NCI-H748 treated with DMSO at 0.1 percent for 48 hours (cell line): Measurements from ENCODE around the gene LTB4R2.
A peak's percentile ranks its signal among the peaks of the same experiment; 100 is the strongest.

Source experiments
- DNase-seq: peaks from one replicate; lab custom pipeline; 2025; lab: John Stamatoyannopoulos, UW

The LTB4R2 gene, protein sequence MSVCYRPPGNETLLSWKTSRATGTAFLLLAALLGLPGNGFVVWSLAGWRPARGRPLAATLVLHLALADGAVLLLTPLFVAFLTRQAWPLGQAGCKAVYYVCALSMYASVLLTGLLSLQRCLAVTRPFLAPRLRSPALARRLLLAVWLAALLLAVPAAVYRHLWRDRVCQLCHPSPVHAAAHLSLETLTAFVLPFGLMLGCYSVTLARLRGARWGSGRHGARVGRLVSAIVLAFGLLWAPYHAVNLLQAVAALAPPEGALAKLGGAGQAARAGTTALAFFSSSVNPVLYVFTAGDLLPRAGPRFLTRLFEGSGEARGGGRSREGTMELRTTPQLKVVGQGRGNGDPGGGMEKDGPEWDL

DNA sequence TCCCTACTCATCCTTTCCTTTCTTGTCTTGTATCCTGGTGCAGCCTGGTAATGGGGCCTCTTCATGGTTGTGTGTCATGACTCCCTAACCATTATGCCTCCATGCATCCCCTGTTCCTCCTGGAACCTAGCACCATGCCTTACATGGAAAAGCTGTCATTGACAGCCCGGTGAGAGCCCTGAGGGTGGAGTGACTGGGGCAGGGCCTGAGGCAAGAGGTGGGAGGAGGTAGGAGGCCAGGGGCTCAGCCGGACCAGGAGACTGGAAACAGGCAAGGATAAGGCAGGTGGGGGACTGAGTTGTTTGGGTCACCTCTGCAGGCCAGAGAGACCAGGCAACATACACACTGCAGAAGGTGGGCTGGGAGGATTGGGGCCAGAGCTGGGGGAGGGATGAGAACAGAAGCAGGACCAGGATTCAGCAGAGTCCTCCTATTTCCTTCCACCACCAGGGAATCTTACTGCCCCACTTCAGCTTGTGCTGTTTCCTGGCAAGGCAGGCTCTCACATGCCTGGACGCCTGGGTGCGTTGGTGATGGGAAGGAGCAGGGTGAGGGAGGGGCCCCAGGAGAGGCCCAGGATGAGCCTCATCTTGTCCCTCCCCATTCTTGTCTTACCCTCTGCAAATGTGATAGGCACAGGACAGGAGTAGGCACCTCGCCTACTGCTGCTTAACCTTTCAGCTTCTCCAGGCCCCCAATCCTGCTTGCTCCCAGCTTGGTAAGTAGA, at the start of gene LTB4R2:
Gene LTB4R2, plus strand, starts transcription at position 603 of the 727 bp plus-strand sequence. CDS start 525 bp downstream, outside the sequence.
- no peak for DNase-seq

DNA sequence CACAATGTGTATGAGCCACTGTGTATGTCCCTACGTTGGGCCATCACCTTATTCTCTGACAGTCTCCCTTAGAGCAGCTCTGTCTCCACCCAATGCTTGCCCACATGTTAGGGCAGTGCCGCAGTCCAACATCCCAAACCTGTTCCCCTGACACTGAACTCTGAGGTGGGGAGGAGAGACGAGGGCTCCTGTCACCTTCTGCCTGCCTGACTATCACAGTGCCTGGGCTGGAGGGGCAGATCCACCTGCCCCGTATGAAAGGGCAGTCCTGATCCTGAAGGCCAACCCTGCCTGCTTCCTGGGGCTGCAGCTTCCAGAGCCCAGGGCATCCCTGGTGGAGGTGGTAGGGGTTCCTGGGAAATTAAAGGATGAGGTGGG, 49.2 kb upstream of the LTB4R2 start:
- no peak for DNase-seq

DNA sequence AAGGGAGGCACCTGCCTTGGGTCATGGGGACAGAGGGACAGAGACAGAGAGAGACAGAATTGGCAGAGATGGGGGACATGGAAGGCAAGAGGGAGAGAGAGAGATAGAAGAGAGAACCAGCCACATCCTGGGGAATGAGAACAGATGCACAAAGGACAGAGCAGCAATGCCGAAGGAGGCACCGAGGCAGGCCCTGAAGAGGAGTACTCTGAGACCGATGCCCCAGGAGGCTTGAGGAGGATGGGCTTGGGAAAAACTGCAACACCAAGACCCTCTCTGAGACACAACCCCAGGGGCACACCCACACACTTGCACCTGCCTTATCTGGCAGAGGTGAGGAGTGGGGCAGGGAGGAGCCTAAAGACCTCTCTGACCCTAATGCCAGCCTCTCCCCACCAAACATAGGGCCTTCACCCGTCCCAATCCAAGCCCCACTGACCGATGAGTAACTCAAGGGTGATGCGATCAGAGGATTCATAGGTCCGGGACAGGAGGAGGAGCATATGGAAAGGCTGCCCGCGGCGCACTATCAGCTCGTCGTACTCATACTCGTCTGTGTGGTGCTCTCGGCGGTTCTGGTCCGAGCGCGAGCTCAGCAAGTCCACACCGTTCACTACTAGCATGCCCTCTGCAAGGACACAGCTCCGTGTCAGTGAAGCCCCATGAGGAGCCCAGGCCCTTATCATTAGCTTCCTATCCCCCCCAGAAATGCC, 48.5 kb upstream of the LTB4R2 start:
- DNase-seq, result no peak

DNA sequence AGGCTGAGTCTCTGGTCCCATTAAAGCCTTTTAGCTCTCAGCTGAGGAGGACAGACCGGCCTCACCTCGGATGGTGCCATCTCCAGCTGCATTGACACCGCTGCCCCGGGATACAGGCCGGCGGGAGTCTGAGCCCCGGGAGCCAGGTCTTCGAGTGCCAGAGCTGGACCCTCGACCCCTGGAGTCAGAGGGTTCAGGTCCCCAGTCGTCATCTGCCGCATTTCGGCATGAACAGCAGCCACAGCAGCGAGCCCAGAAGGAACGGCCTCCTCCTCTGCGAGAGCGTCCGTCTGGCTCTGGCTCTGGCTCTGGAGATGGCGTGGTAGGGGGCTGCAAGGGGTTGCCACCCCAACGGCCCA, 48.0 kb upstream of the LTB4R2 start:
- DNase-seq, result no peak

DNA sequence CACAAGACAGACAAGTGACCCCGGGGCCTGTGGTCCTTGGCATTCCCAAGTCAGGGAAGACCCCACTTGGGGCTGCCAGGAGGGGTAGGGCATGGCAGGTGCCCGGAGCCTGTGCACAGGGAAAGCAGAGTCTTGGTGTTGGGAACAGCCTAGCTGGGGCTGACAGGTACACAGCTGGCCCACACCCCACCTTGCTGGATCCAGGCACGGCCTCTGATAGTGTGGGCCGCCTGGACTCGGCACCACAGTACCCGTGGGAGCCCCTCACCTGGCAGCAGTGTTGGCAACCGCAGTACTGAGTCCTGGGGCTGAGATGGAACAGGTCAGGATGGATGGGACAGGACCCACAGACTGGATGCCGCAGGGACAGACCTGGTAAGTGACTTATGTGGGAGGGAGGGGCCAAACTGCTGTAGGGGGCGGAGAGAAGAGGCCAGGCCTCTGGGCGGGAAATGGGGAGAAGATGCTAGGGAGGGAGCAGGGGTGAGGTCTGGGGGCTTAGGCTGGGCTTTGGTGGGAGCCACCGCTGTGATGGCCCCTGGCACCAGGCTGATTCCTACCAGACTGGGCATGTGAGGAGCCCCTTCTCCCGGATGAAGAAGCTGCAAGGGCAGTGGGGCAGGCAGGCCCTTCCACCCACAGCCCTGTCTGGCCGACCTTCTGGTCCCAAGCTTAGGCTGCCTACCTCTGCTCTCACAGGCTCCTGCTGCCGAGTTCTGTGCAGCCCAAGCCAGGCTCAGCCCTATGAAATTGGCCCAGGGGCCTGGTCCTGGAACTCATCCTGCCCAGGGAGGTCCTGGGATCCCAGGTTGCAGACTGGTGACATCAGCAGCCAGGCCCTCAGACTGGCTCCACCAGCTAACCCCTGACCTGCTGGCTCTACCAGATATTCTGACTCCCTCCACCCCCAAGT, 46.9 kb upstream of the LTB4R2 start, which contains the start of gene TGM1:
Gene TGM1, minus strand, starts transcription at position 357 of the 913 bp plus-strand sequence. CDS start 825 bp downstream, outside the sequence.
- no peak for DNase-seq

DNA sequence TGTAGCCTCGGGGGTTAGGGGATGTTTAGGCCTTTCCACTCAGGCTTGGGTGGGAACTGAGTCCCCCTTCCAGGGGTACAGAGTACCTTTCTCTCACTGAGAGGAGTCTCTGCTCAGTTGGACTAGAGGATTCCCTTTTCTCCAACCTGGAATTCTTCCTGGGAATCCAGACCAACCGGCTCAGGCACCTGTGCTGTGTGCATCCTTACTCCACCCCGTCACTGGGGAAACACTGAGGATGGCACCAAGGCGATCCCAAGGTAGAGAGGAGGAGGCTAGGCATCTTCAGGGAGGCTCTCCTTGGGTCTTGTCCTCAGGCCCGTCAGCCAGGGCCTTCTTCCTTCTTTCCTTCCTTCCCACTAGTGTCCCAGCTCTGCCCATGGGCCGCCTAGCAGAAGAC, 46.1 kb upstream of the LTB4R2 start:
- DNase-seq, result no peak

DNA sequence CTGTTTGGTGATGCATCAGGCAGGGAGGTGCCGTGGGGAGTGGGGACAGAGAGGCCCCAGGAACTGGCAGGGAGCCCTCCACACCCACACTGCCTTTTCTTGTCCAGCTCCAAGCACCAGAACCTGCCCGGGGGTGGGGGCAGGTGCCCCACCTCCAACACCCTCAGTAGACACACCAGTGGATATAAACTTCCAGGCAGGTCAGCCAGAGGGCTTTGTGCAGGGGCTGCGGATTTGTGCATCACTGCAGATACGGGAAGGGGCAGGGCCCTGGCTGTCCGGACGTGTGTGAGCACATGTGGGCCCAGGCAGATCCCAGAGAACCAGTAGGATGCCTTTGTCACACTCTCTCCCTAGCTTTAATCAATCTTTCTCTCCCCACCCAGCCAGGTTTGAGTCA, 45.6 kb upstream of the LTB4R2 start:
- DNase-seq, result no peak

DNA sequence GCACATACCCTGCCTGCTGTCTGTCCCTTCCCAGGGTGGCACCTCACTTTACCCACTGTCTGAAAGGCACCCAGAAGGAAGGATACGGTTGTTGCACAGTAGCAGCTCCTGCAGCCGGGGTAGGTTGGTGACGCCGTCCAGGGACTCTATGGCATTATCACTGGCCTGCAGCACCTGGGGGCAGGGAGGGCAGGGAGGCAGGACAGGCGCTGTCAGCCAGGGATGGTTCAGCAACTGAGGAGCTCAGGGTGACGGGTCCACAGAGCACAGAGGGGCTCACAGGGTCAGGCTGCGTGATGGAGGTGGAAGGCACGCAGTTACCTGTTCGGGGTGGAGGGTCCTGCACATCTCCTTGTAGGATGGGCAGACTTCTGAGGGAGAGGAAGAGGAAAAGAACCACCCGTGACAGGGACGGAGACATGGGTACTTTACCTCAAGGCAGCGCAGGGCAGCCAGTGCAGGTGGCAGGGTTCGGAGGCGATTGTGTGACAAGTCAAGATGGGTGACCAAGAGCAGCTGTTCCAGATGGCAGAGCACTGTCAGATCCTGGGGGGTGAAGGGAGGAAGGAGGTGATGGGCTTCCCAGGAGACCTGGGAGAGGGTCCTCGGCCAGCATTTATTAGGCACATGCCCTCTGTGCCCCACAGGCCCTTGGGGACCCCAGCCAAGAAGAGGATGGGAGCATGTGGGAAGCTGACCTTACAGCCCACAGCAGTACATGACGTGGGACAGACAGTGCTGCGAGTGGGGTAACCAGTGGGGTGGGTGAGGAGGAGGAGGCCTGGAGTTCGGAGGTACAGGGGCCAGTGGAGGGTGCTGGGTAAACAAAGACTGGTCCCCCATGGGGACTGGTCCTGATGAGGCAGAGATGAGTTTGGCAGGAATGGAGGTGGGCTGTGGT, 43.3 kb upstream of the LTB4R2 start:
- no peak for DNase-seq

DNA sequence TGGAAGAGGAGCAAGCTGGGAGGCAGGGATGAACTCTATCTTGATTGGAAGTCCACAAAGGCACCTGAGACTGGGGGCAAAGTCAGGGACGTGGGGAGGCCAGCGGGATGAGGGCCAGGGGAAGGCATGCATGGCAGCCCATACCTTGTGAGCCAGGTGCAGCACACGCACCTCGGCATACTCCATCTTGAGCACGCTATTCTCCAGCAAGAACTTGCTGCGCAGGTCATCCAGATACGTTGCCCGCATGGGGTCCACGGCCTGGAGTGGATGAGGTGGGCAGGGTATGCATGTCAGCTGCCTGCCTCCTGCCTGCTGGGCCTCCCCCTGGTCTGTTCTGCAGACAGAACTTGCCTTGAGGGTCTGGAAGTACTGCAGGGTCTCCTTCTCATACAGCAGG, 42.4 kb upstream of the LTB4R2 start:
- no peak for DNase-seq

DNA sequence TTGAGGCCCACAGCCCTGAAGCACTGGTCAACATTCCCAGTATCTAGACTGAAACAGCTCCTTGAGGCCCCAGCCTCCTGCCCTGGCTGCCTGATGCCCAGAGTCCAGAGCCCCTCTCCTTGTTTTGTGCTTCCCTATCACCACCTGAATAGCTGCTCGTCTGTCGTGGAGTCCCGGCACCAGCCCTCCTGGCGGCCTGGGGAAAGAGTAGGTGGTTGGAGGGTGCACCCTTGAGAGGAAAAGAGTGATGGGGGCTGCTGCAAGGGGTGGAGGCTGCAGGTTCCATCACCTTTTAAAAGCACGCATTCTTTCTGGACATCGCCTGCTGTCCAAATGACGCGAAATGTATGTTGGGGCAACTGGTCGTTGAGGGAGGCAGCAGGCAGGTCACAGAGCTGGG, 41.7 kb upstream of the LTB4R2 start:
- no peak for DNase-seq

DNA sequence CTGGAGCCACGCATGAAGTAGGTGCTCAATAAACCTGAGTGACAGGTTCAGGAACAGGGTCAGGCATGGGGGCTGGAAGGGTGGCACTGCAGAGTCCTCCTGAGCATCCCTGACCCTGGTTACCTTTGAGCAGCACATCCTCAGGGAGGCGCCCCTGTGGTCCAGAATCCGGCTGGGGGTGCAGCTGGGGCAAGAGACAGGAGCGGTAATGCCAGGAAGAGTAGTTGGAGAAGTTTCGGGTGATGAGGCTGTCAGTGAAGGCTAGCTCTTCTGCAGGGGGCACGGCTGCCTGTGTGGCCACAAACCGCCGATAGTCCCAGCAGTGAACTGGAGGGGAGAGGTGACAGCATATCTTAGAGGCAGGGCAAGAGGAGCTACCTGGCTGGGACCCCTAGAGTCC, 40.6 kb upstream of the LTB4R2 start:
- no peak for DNase-seq

DNA sequence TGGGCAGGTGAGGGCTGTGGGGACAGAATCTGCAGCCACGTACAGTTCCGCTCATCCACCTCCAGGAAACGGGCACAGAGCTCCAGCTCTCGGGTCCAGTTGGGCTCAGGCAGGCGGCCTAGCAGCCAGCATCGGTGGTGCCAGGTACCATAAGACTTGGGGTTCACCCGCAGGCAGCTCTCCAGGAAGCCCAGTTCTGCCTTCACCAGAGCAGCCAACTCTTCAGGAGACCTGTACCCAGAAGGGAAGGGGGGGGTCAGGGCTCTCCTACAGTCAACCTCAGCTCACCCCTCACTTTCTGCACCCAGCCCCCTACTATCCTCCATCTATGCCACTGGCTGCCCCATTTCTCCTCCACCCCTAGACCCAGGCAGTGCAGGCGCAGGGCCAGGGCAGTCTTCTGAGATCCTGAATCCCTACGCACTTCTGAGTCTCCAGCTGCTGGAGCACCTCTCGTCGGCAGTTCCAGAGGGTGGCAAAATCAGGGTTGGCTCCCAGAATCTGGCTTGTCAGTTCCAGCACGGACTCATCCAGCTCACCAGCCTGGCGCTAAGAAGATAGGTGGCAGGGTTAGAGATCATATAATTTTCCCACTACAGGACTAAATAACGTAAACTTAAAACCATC, 39.9 kb upstream of the LTB4R2 start:
- no peak for DNase-seq

DNA sequence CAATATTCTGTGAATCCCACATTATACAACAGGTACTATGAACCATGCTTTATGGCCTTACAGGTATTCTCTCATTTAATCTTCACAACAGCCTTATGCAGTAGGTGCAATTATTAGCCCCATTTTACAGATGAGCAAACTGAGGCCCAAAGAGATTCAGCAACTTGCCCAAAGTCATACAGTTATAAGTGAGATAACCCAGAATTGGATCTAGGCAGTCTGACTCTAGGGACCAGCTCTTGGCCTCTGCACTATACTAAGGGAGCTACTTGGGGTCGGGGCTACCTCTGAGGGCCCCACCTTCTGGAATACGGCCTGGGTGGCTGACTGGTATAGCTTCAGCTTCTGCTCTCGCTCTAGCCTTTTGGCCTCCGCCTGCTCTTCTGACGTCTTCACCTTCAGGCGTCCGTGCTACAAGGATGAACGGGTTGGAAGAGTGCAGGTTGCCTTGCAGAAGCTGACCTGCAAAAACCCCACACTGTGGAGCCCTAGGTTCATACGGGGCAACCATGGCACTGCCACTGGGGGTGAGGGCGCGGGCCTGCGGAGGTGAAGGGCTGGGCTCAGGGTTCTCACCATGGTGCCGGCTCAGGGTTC, 39.3 kb upstream of the LTB4R2 start:
- no peak for DNase-seq

DNA sequence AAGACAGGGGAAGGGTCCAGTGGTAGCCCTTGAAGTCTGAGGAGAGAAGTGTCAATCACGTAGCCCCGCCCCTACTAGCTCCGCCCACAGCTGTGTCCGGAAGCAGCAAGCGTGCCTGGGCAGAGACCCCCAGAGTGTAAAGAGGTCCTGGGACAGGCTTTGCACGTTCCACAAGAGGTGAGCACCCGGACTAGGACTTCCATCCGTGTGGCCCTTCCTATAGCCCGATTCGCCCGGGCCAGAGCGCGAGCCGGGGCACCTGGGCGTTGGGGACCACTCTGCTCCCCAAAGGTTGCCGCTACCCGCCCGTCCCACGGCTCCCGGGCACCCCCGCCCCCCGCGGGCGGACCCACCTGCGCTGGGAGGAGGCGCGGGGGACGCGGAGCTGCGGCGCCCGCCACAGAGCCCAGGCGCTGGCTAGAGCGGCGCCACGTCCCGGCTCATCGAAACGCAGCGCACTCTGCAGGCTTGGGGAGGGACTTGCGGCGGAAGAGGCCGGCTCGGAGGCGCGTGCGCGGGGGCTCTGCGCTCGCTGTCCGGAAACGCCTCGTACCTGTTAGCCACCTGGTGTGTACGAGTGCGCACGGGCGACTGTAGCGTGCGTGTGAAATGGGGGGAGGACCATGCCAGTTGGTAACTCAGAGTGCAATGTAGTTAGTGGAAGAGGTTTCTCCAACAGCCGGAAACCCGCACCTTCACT, 38.7 kb upstream of the LTB4R2 start, which contains the start of gene RABGGTA:
Gene RABGGTA, minus strand, starts transcription at position 464 of the 700 bp plus-strand sequence. CDS start 482 bp downstream, outside the sequence.
- peak; percentile 80 for DNase-seq

DNA sequence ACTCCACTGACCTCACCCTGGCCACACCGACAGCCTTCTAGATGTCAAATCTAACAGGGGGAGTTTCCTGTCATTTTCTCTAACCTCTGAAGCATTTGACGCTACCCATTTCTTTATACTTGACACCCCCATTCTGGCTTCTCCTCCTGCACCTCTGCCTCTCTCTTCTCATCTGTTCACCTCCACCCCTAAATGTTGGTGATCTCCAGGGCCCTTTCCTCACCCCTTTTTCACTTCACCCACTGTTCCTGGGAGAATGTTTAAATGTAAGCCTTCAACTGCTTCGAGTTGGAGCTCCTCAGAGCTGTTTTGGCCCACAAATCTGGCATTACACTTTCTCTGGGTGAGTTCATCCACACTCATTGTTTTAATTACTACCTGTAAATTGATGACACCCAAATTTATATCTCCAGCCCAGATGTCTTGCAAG, 38.1 kb upstream of the LTB4R2 start:
- no peak for DNase-seq

DNA sequence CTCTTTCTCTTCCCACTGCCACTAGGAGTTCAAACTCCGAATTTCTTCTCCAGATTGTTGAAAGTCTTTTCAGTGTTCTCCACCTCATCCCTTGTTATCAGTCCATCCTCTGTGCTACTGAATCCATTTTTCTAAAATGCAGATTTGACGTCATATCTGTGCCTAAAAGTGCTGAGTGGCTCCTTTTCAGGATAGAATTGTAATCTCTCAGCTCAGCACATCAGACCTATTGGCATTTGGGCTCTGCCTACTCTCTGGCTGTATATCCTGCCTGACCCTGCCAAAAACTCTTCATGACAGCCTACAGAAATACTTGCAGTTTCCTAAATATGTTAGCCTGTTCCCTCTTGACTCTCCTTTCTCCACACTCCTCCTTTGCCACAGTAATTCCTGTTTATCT, 37.5 kb upstream of the LTB4R2 start:
- DNase-seq, result no peak

DNA sequence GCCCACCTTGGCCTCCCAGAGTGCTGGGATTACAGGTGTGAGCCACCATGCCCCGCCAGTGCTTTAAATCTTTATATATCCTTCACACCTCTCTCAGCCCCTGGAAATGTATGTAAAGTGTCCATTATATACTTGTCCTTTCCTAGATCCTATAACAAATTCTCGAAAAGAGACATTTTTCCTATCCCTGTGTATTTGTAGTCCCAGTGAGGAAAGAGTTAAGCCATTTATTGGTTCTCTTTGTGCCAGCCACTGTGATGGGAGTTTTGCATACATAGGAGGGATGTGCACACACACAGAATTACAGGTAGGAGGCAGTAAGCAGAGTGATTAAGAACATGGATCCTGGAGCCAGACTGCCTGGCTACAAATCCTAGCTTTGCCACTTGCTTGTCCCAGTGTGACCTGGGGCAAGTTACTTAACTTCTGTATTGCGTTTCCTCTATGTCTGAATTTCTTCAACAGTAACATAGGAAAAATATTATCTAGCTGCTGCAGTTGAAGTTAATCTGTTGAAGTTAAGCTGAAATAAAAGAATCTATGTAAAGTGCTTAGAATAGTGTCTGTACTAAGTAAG, 36.4 kb upstream of the LTB4R2 start:
- no peak for DNase-seq

DNA sequence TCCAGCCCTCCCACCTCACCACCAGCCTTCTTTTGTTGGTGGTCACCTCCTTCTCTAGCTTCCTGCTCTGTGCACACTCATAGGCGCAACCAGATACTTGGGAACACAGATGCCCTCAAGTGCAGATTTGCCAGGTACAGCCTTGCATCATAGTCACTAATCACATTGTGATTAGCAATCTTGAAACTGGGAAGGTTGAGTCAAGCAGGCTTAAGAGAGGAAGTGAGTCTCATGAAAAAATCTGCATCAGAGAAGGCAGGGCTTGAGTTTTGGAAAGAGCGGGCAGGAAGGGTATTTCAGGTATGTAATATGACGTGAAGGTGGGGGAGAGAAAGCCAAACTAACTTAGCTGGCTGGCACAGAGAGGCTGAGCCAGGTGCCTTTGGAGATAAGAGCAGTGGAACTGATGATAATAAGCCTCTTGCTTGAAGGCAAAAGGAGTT, 35.8 kb upstream of the LTB4R2 start:
- no peak for DNase-seq

DNA sequence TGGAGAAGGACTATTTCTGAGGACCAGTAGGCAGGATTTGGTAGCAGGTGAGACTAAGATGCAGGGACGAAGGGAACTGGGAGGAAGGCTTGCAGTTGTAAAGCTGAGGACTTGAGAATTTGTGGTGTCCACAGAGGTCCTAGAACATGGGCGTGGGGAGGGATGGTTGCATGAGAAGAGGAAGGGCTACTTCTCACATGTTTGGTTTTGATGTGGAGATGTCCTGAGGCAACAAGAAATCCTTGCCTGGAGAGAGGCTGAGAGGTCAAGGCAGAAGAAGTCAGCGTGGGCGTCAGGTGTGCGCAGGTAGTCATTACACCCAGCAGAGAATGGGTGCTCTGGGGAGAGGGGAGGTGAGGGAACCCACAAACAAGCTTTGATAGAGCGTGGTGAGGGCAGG, 32.9 kb upstream of the LTB4R2 start:
- DNase-seq, result no peak
